GM04503 (cell line): ENCODE measurements around the gene LIG4.
"Not testable (repeated sequence)": the region's sequence is repeated elsewhere in the genome, so short reads cannot be mapped to it uniquely, and the experiment has no call there.

Source experiments
- DNase-seq: peaks from one replicate; pipeline ENCODE4 v3.0.0-alpha.2; 2012; ENCODE audit warnings: low read depth

The LIG4 gene

DNA sequence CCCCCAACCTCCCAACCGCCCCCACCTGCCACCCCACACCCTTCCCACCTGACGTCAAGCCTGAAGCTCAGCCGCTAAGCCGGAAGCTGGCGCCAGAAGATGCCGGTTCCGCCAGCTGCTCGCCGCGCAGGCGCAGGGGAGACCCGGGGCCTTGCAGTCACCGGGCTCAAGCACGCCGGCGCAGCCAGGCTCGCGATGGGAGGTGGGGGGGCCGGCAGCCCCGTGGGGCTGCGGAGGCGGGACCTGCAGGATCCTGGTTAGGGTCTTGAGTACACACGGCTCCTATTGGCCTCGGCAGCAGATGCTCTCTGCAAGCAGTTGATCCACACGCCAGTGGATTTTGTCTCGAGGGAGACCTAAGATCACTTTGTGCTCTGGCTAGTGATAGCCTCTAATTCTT lies at the start of gene LIG4:
TSS of gene LIG4 (minus strand) at position 101 of the 400 bp plus-strand sequence. CDS start 4,268 bp downstream, outside the sequence.
- peak; percentile 44 for DNase-seq

DNA sequence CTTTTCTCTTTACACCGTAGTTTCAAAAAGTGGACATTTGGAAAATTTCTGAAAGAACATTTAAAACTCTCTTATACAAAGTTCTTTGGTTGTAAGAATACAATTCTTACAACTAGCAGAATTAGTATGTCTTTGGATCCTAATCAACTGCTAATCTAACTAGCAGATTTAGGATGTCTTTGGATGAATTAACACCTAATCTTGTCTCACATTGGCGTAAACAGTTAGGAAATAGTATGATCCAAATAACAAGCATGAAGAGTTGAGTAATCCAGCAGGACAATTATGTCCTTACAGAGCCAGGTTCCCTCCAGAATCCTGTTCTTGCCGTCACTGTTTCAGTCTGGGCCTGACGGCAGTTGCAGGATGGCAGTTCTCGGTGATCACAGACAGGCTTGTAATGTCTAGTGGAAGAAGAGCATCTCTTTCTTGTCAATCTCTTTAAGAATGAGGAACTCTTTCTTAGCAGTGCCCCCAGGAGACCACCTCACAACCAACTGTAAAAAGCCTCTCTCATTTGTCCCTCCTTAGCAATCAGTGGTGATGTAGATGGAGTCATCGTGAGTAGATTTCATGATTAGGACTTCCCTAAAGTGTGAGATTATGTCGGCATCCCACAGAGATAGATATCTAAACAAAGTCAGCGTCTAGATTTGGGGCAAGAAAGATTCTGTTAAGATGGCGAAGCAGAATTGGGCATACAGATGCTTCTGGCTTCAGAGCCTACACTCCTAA lies 48.5 kb upstream of the LIG4 start:
- no peak for DNase-seq

- DNase-seq = no peak
Measured at GRCh38 chr13:108257248-108257647, 41.9 kb upstream of the LIG4 start.

DNA sequence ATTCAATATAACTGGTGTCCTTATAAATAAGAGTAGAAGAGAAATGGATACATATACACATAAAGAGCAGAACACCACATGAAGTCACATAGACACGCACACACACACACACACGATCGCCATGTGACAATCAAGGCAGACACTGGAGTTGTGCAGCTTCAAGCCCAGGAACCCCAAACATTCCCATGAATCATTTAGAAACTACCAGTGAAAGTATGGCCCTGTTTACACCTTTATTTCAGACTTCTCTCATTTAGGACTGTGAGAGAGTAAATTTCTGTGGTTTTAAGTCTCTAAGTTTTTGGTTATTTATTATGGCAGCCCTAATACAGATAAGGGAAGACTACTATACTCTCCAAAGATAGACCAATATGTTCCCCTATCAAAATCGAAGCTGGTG lies 33.8 kb upstream of the LIG4 start:
- DNase-seq = no peak

GRCh38 chr13:108230377-108230776 lies 15.0 kb upstream of the LIG4 start:
- no peak for DNase-seq

DNA sequence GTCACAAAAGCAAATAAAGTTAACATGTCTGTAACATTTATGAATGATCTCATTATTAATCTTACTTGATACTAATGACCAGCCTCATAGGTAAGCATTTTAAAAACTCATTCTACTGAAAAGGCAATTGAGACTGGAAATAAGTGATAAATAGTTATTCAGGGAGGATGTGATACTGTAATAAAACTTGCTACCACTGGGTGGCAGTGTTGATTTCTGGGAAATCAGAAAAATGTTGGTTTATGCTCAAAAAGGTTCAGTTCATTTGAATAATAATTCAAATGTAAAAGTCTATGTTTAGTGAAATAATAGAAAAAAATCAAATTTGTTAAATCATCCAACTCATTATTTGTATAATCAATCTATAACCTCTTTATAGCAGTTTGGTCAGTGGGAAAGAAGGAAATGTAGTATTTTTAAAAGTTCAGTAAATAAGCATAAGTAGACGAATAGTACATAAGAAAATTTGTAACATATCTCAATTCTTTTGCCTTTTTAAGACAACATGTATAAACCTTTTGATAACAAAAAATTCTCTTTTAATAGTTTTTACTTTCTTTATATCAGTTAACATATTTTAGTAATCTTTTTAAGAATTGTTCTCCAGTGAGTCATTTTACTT lies 12.4 kb upstream of the LIG4 start:
- DNase-seq = no peak

DNA sequence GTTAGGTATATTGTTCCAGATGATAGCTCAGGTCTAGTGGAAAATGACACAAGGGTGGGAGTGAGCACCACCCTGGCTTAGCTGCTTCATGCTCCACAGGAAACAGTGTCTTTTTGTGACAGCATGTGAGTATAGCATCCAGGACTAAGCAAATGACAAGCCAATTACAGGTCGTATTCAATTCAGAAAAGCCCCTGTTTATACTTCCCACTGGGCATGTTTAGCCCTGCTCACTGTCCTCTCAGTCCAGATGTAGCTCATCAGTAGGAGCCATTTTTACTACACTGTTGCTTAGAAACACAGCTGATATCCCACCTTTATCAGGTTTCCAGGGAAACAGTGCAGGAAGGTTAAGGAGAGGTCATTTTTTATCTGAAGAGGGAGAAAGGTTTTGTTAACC lies 10.8 kb upstream of the LIG4 start:
- DNase-seq = no peak

- DNase-seq = no peak
Measured at GRCh38 chr13:108225440-108225839, 10.1 kb upstream of the LIG4 start.

- DNase-seq = no peak
Measured at GRCh38 chr13:108223687-108224503, 8.6 kb upstream of the LIG4 start.

DNA sequence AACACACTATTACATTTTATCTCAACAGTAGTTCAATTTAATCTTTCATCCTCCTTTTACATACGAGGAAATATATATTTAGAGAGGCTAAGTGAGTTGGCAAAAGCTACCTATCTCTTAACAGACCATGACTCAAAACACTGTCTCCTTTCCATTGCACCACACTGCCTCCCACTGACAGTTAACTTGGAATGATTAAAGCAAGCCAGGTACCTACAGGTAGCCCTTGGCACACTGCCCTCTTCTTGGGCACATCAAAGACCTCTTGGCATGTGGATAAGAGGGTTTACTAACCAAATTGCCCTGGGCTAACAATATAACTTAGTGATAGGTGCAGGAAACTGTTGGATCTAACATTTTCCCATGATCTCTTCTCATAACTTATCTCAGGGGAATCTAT lies 4.7 kb upstream of the LIG4 start:
- no peak for DNase-seq

- DNase-seq = peak; percentile 61
Measured at GRCh38 chr13:108218044-108218974, 3.0 kb upstream of the LIG4 start, which contains the start of gene ABHD13. Gene ABHD13, plus strand, starts transcription at chr13:108218392. Its CDS starts 10,827 bp downstream, at chr13:108229219.

GRCh38 chr13:108217307-108218043 lies 2.1 kb upstream of the LIG4 start:
- DNase-seq = not testable (repeated sequence)

GRCh38 chr13:108214441-108215271 lies 680 bp downstream of the LIG4 start:
- no peak for DNase-seq

GRCh38 chr13:108213946-108214345 lies 1.4 kb downstream of the LIG4 start:
- no peak for DNase-seq

DNA sequence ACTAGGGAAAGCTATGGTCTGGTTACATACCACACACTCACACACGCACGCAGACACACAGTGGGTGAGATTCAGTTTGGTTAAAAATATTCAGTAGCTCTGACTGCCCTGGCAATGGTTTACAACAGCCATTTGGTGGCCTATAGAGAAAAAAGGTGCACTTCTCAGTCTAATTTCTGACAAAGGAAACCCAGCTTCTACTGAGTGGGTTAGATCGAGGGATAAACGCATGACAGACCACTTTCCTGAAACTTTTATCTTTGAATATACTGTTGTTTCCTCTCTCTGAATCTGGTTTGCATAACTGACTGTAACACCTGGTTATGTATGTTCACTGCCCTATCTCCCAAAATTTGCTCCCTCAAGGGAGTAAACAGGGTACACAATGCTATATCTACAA lies 2.5 kb downstream of the LIG4 start:
- no peak for DNase-seq

- DNase-seq = no peak
Measured at GRCh38 chr13:108210551-108210950, 4.8 kb downstream of the LIG4 start.

GRCh38 chr13:108200781-108201398 lies 14.4 kb downstream of the LIG4 start:
- no peak for DNase-seq

DNA sequence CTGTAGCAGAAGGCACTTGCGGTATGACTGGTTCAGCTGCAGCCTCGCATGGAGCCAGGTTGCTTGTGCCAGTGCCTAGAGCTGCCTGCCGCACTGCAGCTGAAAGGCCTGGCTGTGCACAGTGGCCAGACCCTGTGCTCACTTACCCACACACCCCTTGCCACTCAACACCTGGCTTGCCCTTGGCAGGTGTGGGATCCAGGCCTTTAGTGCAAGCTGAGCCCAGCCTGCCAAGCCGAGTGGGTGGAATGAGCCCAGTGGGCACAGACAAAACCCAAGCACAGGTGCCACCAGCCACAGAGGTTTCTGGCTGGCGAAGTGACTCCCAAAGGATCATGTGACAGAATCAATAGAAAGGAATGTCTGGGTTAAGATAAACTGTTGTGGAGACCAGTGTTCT lies 19.5 kb downstream of the LIG4 start:
- DNase-seq = no peak

DNA sequence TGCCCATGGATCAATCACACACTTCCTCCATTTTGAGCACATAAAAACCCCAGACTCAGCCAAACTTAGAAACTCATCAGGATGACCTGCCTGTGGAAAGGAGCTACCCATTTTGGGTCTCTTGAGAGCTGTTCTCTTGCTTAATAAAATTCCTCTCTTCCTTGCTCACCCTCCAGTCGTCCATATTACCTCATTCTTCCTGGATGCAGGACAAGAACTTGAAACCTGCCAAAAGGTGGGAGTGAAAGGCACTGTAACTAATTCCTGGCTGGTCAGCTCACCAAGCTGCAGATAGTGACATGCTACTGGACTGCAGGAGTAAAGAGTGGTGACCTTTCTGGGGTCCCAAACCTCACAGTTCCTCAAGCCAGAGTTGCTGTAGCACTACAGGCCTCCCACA lies 20.2 kb downstream of the LIG4 start:
- DNase-seq = no peak
